CD4-positive, CD25-positive, alpha-beta regulatory T cell (primary cell): ENCODE results near the gene ADAMTS13. TPM values are rescaled to one million over a fixed set of nuclear protein-coding genes. Genes with fewer than 3 reads are reported as not detected.

ENCODE experiments used
- ATAC-seq, 2 donors: fragments of 150-1000 bp; cut with Tn5 transposase; one replicate each; pipeline ENCODE4 v1.10.0; 2021; ENCODE audit warnings: low read depth in 2 of 2, moderate number of reproducible peaks in 2 of 2, moderate library complexity in 1 of 2
- DNase-seq, 3 donors: peaks; one replicate each; pipeline versions ENCODE4 v3.0.0 to v3.0.0-alpha.2; 2012 to 2022; ENCODE audit warnings: mixed read lengths in 1 of 3
- H3K27ac ChIP-seq: one replicate; pipeline ENCODE4 v1.7.0; 2013; ENCODE audit warnings: mild to moderate bottlenecking, low read length; ENCODE audit not compliant: insufficient read depth, poor library complexity, severe bottlenecking
- H3K27me3 ChIP-seq: one replicate; pipeline ENCODE4 v1.7.0; 2013; ENCODE audit warnings: low read length; ENCODE audit not compliant: control insufficient read depth, insufficient read depth
- H3K36me3 ChIP-seq: one replicate; pipeline ENCODE4 v1.7.0; 2013; ENCODE audit warnings: mild to moderate bottlenecking, low read length, moderate library complexity; ENCODE audit not compliant: control insufficient read depth, insufficient read depth
- H3K4me1 ChIP-seq: 2 replicates; pipeline ENCODE4 v1.7.0; 2013; ENCODE audit warnings: mild to moderate bottlenecking, low read length; ENCODE audit not compliant: insufficient read depth, control insufficient read depth, poor library complexity, severe bottlenecking
- H3K4me3 ChIP-seq: one replicate; pipeline ENCODE4 v1.7.0; 2013; ENCODE audit warnings: low read depth, mild to moderate bottlenecking, low read length, moderate library complexity
- H3K9me3 ChIP-seq, 2 experiments: 1 replicate in 1 of 2; 2 replicates in 1 of 2; pipeline ENCODE4 v1.7.0; 2013; ENCODE audit warnings: low read length in 2 of 2, mild to moderate bottlenecking in 1 of 2, moderate library complexity in 1 of 2; ENCODE audit not compliant: control insufficient read depth in 2 of 2
- H3K27ac Mint-ChIP-seq, 3 donors: one replicate each; pipeline ENCODE4 v1.8.0; 2020 to 2022; ENCODE audit warnings: mild to moderate bottlenecking in 3 of 3, mixed read lengths in 3 of 3, moderate library complexity in 2 of 3
- H3K27me3 Mint-ChIP-seq: one replicate; pipeline ENCODE4 v1.8.0; 2022; ENCODE audit warnings: mild to moderate bottlenecking, mixed read lengths
- H3K36me3 Mint-ChIP-seq: one replicate; pipeline ENCODE4 v1.8.0; 2020; ENCODE audit warnings: mixed read lengths
- H3K4me1 Mint-ChIP-seq, 4 donors: one replicate each; pipeline ENCODE4 v1.8.0; 2020 to 2022; ENCODE audit warnings: mixed read lengths in 4 of 4, mild to moderate bottlenecking in 1 of 4
- H3K4me3 Mint-ChIP-seq, 4 donors: one replicate each; pipeline ENCODE4 v1.8.0; 2020 to 2022; ENCODE audit warnings: mild to moderate bottlenecking in 4 of 4, mixed read lengths in 4 of 4, moderate library complexity in 3 of 4
- H3K9me3 Mint-ChIP-seq, 7 donors: one replicate each; pipeline ENCODE4 v1.8.0; 2020 to 2022; ENCODE audit warnings: mixed read lengths in 7 of 7, mild to moderate bottlenecking in 3 of 7, moderate library complexity in 2 of 7
- polyA plus RNA-seq, 4 donors: library from polyadenylated mRNA; unstranded; fragments of 300-500 nt; fragmentation: Illumina TruSeq; gene quantifications; one replicate each; pipeline ENCODE4 v1.2.3, GENCODE V29; 2021
- total RNA-seq: library from RNA; stranded (reverse); gene quantifications from one replicate; pipeline ENCODE4 v1.2.3, GENCODE V29; 2022

Gene ADAMTS13
- total and polyA plus RNA-seq, 5 donors from 2014 or later, result 0.10 to 0.47 TPM; not detected in 3

- Histone ChIP-seq H3K4me3 (no peak overlapping the region), H3K27ac (no peak overlapping the region), H3K9me3 (no peaks in the 10 kb centered on the region), H3K4me1 (no peaks in the 10 kb centered on the region), H3K36me3 (no peaks in the 10 kb centered on the region), H3K27me3 (no peaks in the 10 kb centered on the region)
- Mint-ChIP-seq H3K9me3 (no peaks in the 10 kb centered on the region), H3K27me3 (peaks cover 4% of the 10 kb centered on the region), H3K27ac (no peak overlapping the region), H3K4me3 (no peak overlapping the region), H3K4me1 (peaks cover 0 to 4% (median 0%) of the 10 kb centered on the region in 4 donors), H3K36me3 (no peaks in the 10 kb centered on the region)
- DNase-seq (no peak), ATAC-seq (no peak)
These were observed 27.4 kb upstream of the ADAMTS13 start for GRCh38 chr9:133394687-133395271.

GRCh38 chr9:133396952-133397351 is 25.2 kb upstream of the ADAMTS13 start:
- H3K27me3 ChIP-seq, result no peaks in the 10 kb centered on the region
- H3K4me1 ChIP-seq, result no peaks in the 10 kb centered on the region
- H3K4me3 ChIP-seq, result no peak overlapping the region
- no peaks in the 10 kb centered on the region for H3K36me3 ChIP-seq
- H3K4me3 Mint-ChIP-seq, result no peak overlapping the region
- H3K27ac Mint-ChIP-seq, result no peak overlapping the region
- no peaks in the 10 kb centered on the region for H3K36me3 Mint-ChIP-seq
- DNase-seq (no peak), ATAC-seq (no peak)
- no peaks in the 10 kb centered on the region for H3K9me3 Mint-ChIP-seq
- H3K4me1 Mint-ChIP-seq, result peaks cover 0 to 4% (median 0%) of the 10 kb centered on the region in 4 donors
- no peaks in the 10 kb centered on the region for H3K9me3 ChIP-seq
- peaks cover 4% of the 10 kb centered on the region for H3K27me3 Mint-ChIP-seq
- no peak overlapping the region for H3K27ac ChIP-seq

GRCh38 chr9:133397370-133397769 is 24.8 kb upstream of the ADAMTS13 start:
- no peak for ATAC-seq
- no peak overlapping the region for H3K27ac ChIP-seq
- Mint-ChIP-seq H3K4me1 (peaks cover 0 to 4% (median 0%) of the 10 kb centered on the region in 4 donors), H3K27ac (peak overlapping the region in 1 of 3 donors; percentile 78), H3K9me3 (no peaks in the 10 kb centered on the region), H3K36me3 (no peaks in the 10 kb centered on the region), H3K4me3 (no peak overlapping the region), H3K27me3 (peaks cover 4% of the 10 kb centered on the region)
- DNase-seq, result no peak
- H3K9me3 ChIP-seq, result no peaks in the 10 kb centered on the region
- H3K27me3 ChIP-seq, result no peaks in the 10 kb centered on the region
- no peaks in the 10 kb centered on the region for H3K36me3 ChIP-seq
- H3K4me1 ChIP-seq, result no peaks in the 10 kb centered on the region
- H3K4me3 ChIP-seq, result no peak overlapping the region

- H3K9me3 Mint-ChIP-seq, result no peaks in the 10 kb centered on the region
- no peaks in the 10 kb centered on the region for H3K27me3 ChIP-seq
- peaks cover 0 to 4% (median 0%) of the 10 kb centered on the region in 4 donors for H3K4me1 Mint-ChIP-seq
- no peak overlapping the region for H3K27ac Mint-ChIP-seq
- no peak overlapping the region for H3K4me3 Mint-ChIP-seq
- no peaks in the 10 kb centered on the region for H3K9me3 ChIP-seq
- no peak for DNase-seq
- H3K27ac ChIP-seq, result no peak overlapping the region
- ATAC-seq, result no peak
- no peaks in the 10 kb centered on the region for H3K4me1 ChIP-seq
- H3K4me3 ChIP-seq, result no peak overlapping the region
- no peaks in the 10 kb centered on the region for H3K36me3 Mint-ChIP-seq
- H3K36me3 ChIP-seq, result no peaks in the 10 kb centered on the region
- peaks cover 4% of the 10 kb centered on the region for H3K27me3 Mint-ChIP-seq
These were observed 24.3 kb upstream of the ADAMTS13 start for GRCh38 chr9:133397895-133398294.

GRCh38 chr9:133400292-133400691 is 21.9 kb upstream of the ADAMTS13 start:
- Histone ChIP-seq H3K27ac (no peak overlapping the region), H3K9me3 (no peaks in the 10 kb centered on the region), H3K27me3 (no peaks in the 10 kb centered on the region), H3K36me3 (peaks cover 2% of the 10 kb centered on the region), H3K4me1 (no peaks in the 10 kb centered on the region), H3K4me3 (no peak overlapping the region)
- Mint-ChIP-seq H3K36me3 (no peaks in the 10 kb centered on the region), H3K27ac (no peak overlapping the region), H3K9me3 (no peaks in the 10 kb centered on the region), H3K4me1 (peaks cover 0 to 4% (median 4%) of the 10 kb centered on the region in 4 donors), H3K4me3 (no peak overlapping the region), H3K27me3 (no peaks in the 10 kb centered on the region)
- DNase-seq, result no peak
- ATAC-seq, result no peak

GRCh38 chr9:133401588-133401987 is 20.6 kb upstream of the ADAMTS13 start:
- no peak overlapping the region for H3K4me3 Mint-ChIP-seq
- Histone ChIP-seq H3K27me3 (no peaks in the 10 kb centered on the region), H3K36me3 (peaks cover 14% of the 10 kb centered on the region), H3K4me3 (no peak overlapping the region), H3K4me1 (no peaks in the 10 kb centered on the region), H3K27ac (no peak overlapping the region), H3K9me3 (no peaks in the 10 kb centered on the region)
- peaks cover 5% of the 10 kb centered on the region for H3K36me3 Mint-ChIP-seq
- H3K9me3 Mint-ChIP-seq, result no peaks in the 10 kb centered on the region
- DNase-seq (no peak), ATAC-seq (no peak)
- H3K4me1 Mint-ChIP-seq, result peaks cover 0 to 6% (median 4%) of the 10 kb centered on the region in 4 donors
- H3K27ac Mint-ChIP-seq, result no peak overlapping the region
- H3K27me3 Mint-ChIP-seq, result no peaks in the 10 kb centered on the region

GRCh38 chr9:133402689-133403088 is 19.5 kb upstream of the ADAMTS13 start:
- Mint-ChIP-seq H3K4me1 (peaks cover 0 to 12% (median 9%) of the 10 kb centered on the region in 4 donors), H3K27me3 (no peaks in the 10 kb centered on the region), H3K4me3 (no peak overlapping the region), H3K36me3 (peaks cover 10% of the 10 kb centered on the region), H3K9me3 (no peaks in the 10 kb centered on the region), H3K27ac (peak overlapping the region in 1 of 3 donors; percentile 55)
- Histone ChIP-seq H3K36me3 (peaks cover 23% of the 10 kb centered on the region), H3K27ac (no peak overlapping the region), H3K27me3 (no peaks in the 10 kb centered on the region), H3K9me3 (no peaks in the 10 kb centered on the region), H3K4me3 (no peak overlapping the region), H3K4me1 (no peaks in the 10 kb centered on the region)
- DNase-seq, result no peak
- ATAC-seq, result no peak

GRCh38 chr9:133403766-133404453 is 18.3 kb upstream of the ADAMTS13 start:
- no peak overlapping the region for H3K27ac ChIP-seq
- H3K9me3 ChIP-seq, result no peaks in the 10 kb centered on the region
- peak overlapping the region in 1 of 4 donors; percentile 61 for H3K4me3 Mint-ChIP-seq
- no peaks in the 10 kb centered on the region for H3K27me3 ChIP-seq
- no peak overlapping the region for H3K27ac Mint-ChIP-seq
- peaks cover 0 to 9% (median 8%) of the 10 kb centered on the region in 4 donors for H3K4me1 Mint-ChIP-seq
- no peaks in the 10 kb centered on the region for H3K4me1 ChIP-seq
- no peak overlapping the region for H3K4me3 ChIP-seq
- H3K27me3 Mint-ChIP-seq, result no peaks in the 10 kb centered on the region
- peaks cover 33% of the 10 kb centered on the region for H3K36me3 ChIP-seq
- no peaks in the 10 kb centered on the region for H3K9me3 Mint-ChIP-seq
- peak; percentile 48 to 62 (median 62) for DNase-seq
- H3K36me3 Mint-ChIP-seq, result peaks cover 10% of the 10 kb centered on the region
- peak; percentile 59 to 62 for ATAC-seq
